ENCODE data around the gene CRYBG1. TPM values are rescaled to one million over a fixed set of nuclear protein-coding genes. Genes with fewer than 3 reads are reported as not detected.
A peak's percentile ranks its signal among the peaks of the same experiment; 100 is the strongest.

CRYBG1 gene
- total RNA-seq, 1 donor from 2014 or later: 16.3 TPM

DNA sequence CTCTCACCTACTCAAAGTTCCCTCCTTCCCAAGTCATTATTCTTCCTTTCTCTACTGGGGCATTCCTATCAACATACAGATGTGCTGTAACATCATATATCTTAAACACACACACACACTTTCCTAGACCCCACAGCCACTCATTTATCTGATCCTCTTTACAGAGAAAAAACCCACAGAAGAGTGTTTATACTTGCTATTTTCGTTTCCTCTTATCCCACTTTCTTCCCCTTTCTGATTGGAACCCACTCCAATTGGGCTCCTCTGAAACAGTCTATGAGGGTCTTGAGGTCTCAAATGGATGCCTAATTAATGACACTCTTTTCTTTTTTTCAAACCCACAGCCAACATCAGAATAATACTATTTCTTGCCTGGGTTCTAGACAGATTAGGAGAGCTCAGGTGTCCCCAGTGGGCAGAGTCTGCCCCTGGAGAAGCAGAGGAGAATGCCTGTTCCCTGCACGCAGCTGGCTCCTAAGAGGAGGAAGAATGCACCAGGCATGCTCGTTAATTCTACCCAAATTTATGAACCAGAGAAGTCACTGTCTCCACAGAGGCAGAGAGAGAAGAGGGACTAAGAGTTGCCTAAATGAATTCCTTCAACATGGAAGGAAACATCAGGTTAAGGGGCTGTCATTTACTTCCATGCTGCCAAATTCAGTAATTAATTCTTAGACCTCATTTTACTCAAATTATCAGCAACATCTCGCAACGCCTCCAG, 65.9 kb downstream of the CRYBG1 start:
- no peak for DNase-seq (ENCODE audit: low read depth)

DNA sequence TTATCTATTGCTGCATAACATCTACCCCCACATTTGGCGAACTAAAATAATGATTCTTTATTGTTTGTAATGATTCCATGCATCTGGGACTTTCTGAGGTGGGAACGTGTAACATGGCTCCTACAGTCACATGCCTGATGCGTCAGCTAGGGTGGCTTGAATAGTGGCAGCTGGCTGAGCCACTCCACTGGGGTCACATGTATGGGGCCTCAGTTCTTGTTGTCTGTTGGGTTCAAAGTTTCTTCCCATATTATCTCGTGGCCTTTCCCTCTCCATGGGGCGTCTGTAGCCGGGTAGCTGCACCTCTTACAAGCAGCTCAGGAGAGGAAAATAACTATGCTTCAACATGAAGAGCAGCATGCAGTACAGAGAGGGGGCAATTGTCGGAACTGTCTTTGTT, 69.9 kb downstream of the CRYBG1 start:
- DNase-seq (ENCODE audit: low read depth): no peak

DNA sequence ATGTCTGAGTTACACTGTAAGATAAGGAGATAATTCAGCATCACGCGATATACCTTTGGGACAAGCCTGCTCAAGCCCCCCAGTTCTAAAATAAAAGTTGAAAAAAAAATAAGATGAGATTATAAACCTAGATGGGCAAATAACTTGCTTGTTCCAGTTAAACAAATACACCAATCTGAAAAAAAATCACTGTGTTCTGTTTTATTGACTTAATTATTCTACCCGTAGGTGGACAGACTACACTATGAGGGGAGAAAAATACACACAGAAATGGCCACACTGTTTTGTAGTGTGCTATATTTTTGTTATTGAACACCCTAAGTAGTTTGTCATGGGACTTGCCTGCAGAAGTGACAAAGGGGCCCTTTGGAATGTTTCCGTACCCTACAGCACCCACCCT, 70.9 kb downstream of the CRYBG1 start:
- DNase-seq (ENCODE audit: low read depth): no peak

DNA sequence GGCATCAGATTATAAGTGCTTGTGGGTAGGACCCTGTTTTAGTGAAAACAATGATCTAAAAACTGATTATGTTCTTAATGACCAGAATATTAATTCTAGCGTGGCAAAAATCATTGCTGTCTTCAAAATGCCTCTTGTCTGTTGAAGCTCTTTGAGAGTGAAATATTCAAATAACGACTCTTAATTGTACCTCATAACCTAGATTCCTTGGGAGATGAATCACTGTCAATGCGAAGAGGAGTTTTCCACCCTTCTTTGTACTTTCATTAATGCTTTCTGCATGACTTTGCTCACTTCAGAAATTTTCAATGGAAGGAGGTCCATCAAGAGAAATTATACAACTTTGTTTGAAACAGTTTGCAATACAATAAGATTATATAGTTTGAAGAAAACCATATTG, 71.5 kb downstream of the CRYBG1 start:
- DNase-seq (ENCODE audit: low read depth): peak; percentile 50

DNA sequence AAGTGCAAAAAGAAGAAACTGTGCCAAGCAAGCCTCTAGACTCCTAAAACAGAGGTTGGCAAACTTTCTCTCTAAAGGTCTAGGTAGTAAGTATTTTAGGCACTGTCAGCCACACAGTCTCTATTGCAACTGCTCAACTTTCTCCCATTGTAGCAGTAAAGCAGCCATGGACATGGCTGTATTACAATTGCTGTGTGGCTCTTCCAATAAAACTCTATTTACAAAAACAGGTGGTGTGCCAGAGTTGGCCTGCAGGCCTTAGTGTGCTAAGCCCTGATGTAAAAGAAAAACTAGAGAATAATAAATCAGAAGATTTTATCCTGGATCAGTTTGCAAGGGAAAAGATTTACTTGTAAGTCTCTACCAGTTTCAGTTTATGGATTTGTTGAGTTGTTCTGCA, 74.0 kb downstream of the CRYBG1 start:
- no peak for DNase-seq (ENCODE audit: low read depth)

DNA sequence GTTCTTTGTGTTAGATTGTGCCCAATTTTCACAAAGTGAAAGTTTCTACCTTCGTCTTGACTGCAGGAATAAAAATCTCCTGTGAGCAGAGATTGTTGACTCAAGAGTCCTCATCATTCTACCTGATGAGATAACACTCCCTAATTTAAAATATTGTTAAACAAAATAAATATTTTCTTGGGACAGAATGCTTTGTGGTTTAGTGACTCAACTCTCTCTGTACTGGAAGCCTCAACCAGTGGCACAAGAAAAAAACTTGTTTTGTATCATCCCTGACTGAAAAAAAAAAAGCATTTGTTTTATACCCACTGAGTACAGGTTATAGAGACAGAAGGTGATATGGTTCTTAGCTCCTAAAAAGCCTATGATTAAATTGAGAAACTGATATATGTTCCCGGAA, 78.9 kb downstream of the CRYBG1 start:
- peak; percentile 63 for DNase-seq (ENCODE audit: low read depth)

DNA sequence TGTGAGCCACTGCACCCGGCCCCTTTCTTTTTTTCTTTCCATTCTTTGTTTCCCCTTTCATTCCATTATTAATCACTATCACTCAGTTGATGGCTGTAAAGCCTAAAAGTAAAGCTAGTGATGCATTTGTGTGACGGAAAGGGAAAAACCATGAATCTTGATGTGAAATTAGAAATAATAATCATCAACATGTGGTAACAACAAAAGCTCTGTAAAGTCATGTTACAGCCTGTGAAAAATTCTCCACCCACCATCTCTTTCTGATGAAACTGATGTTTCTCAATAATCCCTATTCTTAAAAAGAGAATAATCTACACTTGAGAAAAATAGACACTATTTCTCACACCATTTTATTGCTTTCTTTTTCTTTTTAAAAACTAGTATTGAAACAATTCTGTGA, 80.0 kb downstream of the CRYBG1 start:
- no peak for DNase-seq (ENCODE audit: low read depth)

DNA sequence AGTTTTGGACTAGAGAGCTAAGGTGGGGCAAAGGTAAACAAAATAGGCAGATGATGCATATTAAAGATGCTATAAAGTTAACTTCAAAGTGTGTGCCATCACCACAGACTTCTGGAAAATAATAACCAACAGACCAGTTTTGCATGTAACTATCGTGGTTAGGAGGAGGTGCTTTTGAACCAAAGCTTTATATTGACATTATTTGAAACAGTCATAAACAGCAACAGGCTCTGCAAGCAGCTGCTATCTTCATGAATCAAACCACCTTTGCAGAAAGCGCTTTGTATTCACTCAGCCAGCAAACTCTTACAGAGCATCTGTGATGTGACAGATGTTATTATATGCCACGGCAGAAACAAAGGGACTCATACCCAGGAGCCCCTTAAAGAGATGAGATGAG, 81.9 kb downstream of the CRYBG1 start:
- DNase-seq (ENCODE audit: low read depth): no peak

DNA sequence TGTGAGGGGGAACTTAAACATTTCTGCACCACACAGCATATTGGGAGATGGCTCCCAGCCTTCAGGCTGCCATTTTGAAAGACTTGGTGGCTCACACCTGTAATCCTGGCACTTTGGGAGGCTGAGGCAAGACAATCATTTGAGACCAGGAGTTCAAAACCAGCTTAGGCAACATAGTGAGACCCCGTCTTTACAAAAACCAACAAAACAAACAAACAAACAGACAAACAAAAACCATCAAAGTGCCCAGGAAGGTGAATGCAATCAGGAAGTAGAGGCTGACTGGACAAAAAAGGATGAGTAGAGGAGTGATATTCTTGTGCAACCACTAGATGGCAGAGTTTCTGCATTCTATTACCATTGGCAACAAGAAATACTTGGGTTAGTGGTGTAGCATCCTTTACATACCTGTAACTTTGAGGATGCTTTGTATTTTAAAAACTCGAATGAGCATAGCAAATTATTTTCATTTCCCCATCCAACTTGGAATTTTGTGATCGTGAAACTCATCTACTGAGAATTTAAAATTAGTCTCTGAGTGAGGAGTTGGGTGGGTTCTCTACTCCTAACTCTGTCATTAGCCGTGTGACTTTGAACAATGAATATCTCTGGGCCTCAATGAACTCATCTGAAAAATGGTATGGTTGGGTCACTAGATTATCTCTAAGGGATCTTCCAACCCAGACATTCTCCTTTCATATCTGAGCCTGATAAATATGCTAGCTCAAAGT, 84.4 kb downstream of the CRYBG1 start:
- DNase-seq (ENCODE audit: low read depth): peak; percentile 76

DNA sequence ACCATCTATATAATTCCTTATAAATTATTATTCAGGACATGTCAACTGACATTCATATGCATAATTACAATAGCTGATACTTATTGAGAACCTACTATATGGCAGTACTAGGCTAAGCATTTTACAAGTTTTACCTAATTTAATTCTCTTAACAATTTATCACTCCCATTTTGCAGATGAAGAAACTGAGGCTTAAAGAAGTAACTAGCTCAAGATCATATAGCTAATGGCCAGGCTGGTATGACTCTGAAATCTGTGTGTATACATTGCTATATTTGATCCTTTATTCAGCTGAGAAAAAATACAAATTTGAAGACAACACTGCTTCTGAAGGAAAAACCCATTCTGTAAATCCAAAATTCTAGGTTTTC, 85.0 kb downstream of the CRYBG1 start:
- no peak for DNase-seq (ENCODE audit: low read depth)

DNA sequence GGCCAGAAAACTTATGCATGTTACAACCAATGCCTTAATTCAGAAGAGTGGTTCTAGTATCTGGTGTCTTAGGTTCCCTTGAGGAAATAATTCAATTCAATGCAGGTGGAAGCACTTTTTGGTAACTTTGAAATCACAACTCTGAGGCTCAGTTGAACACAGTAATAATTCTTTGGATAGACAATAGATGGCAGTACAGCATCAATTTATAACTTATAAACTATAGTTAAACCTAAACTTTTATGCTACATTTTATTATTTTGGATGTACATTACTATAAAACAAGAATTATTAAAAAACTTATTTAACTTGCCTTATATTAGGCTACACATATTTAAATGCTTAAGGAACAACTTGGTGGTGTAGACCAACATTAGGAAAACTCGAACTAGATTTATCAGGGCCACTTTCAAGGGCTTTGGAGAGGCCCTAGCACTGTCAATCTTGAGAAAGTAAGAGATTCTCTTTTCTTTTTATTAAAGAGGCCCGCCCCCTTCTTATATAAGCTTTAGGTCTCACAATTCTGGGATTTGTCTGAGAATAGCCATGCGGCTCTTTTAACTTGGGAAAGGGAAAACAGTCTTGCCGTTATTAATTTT, 85.9 kb downstream of the CRYBG1 start:
- DNase-seq (ENCODE audit: low read depth): peak; percentile 38

DNA sequence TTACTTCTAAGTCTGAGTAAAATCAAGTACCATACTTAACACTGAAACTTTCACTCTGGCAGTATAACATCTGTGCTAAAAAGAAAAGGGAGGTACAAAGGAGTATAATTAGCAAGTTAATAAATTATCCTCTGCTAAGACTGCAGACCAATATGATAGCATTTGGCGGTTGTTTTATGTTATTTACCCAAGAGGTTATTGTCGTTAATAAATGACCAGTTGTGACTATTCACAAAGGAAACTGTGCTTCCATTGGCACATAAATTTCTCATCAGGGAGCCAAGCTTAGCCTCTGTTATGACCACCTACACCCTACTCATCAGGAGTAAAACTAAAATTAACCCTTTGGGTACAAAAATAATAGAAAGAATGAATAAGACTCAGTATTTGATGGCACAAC, 86.5 kb downstream of the CRYBG1 start:
- DNase-seq (ENCODE audit: low read depth): peak; percentile 97

DNA sequence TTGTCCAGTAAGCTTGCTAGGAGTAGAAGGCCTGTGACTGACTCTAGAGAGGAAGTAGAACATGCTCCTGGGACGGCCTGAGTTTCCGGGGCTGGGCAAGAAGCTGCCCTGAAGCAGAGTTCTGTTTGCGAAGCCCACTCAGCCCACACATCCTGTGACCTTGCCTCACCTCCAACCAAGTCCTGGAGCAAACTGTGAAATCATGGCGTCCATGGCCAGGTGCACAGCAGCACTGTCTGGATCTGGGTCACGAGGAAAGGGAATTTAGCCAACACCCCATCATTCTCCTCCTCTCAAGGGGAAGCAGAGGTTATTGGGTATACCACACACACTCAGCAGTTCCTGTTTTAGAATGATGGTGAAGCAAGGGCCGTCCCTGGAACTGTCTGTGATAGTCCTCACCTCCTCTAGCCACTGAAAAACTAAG, 87.5 kb downstream of the CRYBG1 start:
- DNase-seq (ENCODE audit: low read depth): peak; percentile 19

DNA sequence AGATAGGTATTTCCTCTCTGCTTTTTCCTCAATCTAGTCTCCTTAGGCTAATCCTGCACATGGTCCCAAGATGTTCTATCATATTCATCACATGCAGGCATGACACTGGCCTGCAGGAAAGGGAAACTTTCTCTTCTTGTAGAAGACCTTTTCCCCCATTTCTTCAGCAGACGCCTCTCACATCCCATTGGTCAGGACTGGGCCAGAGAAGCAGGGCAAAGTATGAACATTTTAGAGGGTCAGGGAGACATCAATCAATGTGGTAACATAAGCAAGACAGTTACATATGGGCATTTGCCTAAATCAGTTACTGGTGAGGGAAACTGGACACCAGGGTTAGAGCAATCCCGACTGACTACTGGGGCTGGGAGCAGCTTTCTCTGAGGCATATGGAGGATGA, 90.1 kb downstream of the CRYBG1 start:
- no peak for DNase-seq (ENCODE audit: low read depth)

DNA sequence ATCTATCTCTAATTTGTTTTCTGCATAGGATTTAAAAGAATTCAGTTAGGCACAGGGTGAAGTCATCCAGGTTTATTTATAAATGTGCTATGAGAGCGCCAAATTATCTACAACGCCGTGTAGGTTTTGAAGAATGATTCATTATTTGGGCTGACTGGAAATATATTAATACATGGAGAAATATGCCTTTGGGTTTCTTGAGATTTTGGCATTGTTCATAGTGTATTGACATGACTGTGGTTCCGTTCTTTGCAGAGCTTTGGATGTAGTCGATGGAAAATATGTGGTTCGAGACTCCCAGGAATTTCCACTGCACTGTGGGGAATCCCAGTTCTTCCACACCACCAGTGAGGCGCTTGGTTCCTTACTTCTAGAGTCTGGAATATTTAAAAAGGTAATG, 90.9 kb downstream of the CRYBG1 start:
- DNase-seq (ENCODE audit: low read depth): no peak

DNA sequence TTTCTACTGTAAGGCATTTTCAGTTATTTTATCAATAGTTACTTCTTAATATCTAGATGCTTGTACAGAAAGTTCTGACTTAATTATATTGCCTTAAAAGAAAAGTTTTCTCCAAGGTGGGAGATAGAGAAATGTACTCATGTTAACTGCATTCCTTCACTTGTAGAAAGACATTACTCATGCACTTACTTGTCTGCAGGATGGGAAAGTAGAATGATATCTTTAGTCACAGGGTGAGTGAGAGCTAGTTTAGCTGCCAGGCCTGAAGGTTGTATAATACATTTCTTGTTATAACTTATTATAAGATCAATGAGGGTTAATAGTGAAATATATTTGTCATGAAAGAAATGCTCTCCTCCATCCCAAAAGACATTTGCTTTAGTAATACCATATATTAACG, 92.1 kb downstream of the CRYBG1 start:
- DNase-seq (ENCODE audit: low read depth): no peak

DNA sequence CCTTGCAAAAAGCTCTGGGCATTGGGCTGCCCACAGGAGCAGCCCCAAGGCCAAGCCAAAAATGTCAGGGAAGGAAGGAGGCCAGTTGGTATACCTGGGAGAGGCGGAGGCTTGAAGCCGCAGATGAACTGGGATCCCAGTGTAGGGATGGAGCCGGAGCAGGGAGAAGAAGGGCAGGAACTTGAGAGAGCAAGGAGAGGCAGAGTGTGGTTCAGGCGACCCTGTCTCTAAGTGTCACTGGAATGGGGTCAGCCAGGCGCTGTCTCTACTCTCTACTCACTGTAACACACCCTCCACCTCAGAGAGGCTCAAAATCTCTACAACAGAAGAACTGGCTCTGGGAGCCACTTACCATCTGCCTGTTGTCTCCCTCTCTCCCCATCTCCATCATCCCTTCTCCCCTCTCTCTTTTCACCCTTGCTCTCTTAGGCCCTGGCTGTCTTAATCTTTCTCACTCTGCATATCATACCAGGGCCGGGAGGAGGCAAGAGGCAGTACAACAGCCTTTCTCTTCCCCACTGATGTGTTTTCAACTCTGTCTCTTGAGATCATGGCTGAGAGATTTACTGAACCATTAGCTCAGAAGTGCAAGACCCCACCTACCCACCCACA, 93.3 kb downstream of the CRYBG1 start:
- DNase-seq (ENCODE audit: low read depth): no peak

DNA sequence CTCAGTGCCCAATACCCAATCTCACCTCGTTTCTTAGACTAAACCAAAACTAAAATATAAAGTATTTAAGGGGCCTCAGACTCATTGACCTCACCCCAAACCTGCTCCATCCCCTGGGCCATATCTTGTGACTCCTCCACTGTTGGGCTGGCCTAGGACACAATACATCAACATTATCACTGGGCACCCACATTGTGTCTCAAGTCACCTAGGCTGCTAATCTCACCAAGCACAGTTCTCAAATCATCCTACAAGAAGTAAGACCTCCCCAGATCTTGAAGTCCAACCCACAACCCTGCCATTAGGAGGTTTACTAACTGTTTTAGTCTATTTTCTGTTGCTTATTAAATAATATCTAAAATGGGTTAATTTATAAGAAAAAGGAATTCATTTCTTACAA, 96.2 kb downstream of the CRYBG1 start:
- no peak for DNase-seq (ENCODE audit: low read depth)

DNA sequence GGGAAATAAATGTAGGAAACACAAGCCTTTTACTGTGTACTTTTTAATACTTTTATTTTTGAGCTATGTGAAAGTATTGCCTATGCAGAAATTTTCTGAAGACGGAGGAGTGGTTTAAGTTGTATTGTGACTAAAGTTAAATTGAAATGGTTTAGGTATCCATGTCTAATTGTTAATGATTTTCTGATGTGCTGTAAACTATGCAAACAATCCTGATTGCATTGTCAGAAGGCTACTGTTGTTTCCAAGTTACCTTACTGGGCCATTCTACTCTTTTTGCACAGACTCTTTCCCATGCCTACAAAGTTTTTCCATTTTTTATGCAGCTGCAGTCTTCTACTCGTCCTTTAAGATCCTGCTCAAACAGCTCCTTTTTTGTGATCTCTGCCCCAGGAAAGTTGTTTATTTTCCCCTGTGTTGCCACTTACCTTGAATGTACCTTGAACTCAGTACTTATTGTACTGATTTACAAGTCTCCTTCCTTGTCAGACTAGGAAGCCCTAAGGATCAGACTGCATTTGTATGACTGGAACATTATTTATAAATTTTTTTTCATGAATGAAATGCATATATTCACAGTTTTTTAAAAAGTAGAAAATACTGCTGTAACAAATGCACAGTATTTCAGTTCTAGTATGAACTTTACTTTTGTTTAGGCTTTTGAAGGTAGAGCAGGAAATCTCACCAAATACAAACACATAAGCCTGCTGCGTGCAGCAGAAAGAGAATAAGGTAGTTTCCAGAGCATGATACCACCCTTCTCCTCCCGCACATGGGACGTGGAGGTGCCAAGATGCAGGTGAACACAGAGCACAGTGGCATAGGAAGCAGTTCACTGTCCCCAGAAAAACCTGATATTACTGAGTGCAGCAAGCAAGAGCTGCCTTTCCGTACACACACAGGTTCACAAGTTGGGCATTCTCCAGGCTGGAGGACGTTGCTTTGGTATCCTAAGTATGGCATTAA, 97.8 kb downstream of the CRYBG1 start:
- no peak for DNase-seq (ENCODE audit: low read depth)

DNA sequence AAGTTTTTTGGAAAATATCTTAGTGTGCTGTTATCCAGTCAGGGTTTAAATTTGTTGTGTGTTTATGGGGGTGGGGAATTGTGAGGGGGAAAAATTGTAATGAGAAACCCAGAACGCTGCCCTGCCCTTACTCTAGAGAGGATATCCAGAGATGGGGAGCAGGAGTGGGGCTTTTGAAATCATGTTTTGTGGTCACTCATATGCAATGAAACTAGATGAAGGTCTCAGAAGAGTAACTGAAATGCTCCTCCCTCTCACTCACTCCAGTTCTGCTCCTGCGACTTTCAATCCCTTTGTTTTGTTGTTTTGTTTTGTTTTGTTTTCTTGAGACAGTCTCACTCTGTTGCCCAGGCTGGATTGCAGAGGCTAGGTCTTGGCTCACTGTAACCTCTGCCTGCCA, 100.0 kb downstream of the CRYBG1 start:
- no peak for DNase-seq (ENCODE audit: low read depth)

DNA sequence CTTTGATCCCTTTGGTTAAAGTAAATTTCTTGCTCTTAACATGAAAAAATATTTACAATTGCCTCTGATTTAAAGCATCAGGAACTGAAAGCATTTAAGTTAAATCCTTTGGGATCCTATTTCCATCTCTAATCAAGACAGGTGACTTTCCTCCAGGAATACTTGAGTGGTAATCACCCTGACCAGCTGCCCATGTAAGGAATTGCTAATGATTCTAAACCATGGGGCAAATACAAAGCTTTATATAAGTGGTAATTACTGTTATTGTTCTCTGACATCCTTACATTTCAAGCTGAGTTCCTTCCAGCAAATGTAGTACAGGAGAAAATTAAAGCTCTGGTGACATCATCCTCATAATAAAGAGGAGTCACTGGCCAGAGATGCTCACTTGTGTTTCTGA, 100.6 kb downstream of the CRYBG1 start:
- DNase-seq (ENCODE audit: low read depth): no peak
